ENCODE results near the gene ATL1.
A peak's percentile ranks its signal among the peaks of the same experiment; 100 is the strongest.

Gene ATL1

GRCh38 chr14:50523271-50524041, 36.5 kb upstream of the ATL1 start:
- peaks cover 17% of the 10 kb centered on the region for H3K36me3 ChIP-seq (ENCODE audit: control insufficient read depth, low read length)
- no peak overlapping the region for H3K4me3 ChIP-seq (ENCODE audit: low read length)
- H3K79me2 ChIP-seq (ENCODE audit: control insufficient read depth, low read length), result peaks cover 95% of the 10 kb centered on the region
- no peaks in the 10 kb centered on the region for H3K27me3 ChIP-seq (ENCODE audit: control insufficient read depth, low read length)
- H3K27ac ChIP-seq (ENCODE audit: low read depth, low read length), result no peak overlapping the region
- TF ChIP-seq EZH2phosphoT487 (IDR thresholded peaks at IDR 0.05; ENCODE audit: borderline replicate concordance, low read length), result no peak
- TF ChIP-seq CTCF (IDR thresholded peaks at IDR 0.05; ENCODE audit: low read depth, low read length, poor library complexity, severe bottlenecking), result no peak
- H3K4me1 ChIP-seq (ENCODE audit: control insufficient read depth, low read length), result peaks cover 21% of the 10 kb centered on the region
- no peaks in the 10 kb centered on the region for H3K9me3 ChIP-seq (ENCODE audit: control insufficient read depth, insufficient read depth, low read length)
- H4K20me1 ChIP-seq (ENCODE audit: control insufficient read depth, insufficient read depth, low read depth, low read length), result peaks cover 4% of the 10 kb centered on the region; the same call in 1 of the 2 replicates
- H3K9me2 ChIP-seq (replicated peaks; ENCODE audit: control insufficient read depth, low read length), result no peaks in the 10 kb centered on the region
- no peaks in the 10 kb centered on the region for H3F3A ChIP-seq (ENCODE audit: control insufficient read depth, insufficient read depth)
- H3K4me2 ChIP-seq (ENCODE audit: low read length), result no peak overlapping the region

DNA sequence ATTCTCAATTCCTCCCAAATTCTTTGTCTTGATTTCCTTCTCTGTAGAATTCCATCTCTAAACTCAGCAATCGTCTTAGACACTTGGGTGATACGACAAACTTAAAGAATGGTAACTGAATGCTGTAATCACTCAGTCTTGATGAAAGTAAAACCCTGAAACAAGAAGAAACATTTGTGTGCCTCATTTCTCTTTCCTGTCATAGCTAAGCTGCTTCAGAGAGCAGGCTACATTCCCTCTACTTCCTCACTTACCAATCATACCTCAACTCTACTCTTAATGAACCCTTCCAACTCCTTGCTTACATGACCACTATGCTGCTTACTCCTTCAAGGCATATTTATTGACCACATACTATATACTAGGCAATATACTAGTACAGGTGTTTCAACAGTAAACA, 35.9 kb upstream of the ATL1 start:
- Histone ChIP-seq H3K27ac (ENCODE audit: low read depth, low read length) (no peak overlapping the region), H3F3A (ENCODE audit: control insufficient read depth, insufficient read depth) (no peaks in the 10 kb centered on the region), H3K27me3 (ENCODE audit: control insufficient read depth, low read length) (no peaks in the 10 kb centered on the region), H3K9me3 (ENCODE audit: control insufficient read depth, insufficient read depth, low read length) (no peaks in the 10 kb centered on the region), H3K4me1 (ENCODE audit: control insufficient read depth, low read length) (peaks cover 22% of the 10 kb centered on the region), H3K9me2 (replicated peaks; ENCODE audit: control insufficient read depth, low read length) (no peaks in the 10 kb centered on the region), H4K20me1 (ENCODE audit: control insufficient read depth, insufficient read depth, low read depth, low read length) (peaks cover 4% of the 10 kb centered on the region; the same call in 1 of the 2 replicates), H3K4me2 (ENCODE audit: low read length) (no peak overlapping the region), H3K4me3 (ENCODE audit: low read length) (no peak overlapping the region), H3K79me2 (ENCODE audit: control insufficient read depth, low read length) (peaks cover 97% of the 10 kb centered on the region), H3K36me3 (ENCODE audit: control insufficient read depth, low read length) (peaks cover 21% of the 10 kb centered on the region)
- TF ChIP-seq EZH2phosphoT487 (IDR thresholded peaks at IDR 0.05; ENCODE audit: borderline replicate concordance, low read length), result no peak
- TF ChIP-seq CTCF (IDR thresholded peaks at IDR 0.05; ENCODE audit: low read depth, low read length, poor library complexity, severe bottlenecking), result no peak

DNA sequence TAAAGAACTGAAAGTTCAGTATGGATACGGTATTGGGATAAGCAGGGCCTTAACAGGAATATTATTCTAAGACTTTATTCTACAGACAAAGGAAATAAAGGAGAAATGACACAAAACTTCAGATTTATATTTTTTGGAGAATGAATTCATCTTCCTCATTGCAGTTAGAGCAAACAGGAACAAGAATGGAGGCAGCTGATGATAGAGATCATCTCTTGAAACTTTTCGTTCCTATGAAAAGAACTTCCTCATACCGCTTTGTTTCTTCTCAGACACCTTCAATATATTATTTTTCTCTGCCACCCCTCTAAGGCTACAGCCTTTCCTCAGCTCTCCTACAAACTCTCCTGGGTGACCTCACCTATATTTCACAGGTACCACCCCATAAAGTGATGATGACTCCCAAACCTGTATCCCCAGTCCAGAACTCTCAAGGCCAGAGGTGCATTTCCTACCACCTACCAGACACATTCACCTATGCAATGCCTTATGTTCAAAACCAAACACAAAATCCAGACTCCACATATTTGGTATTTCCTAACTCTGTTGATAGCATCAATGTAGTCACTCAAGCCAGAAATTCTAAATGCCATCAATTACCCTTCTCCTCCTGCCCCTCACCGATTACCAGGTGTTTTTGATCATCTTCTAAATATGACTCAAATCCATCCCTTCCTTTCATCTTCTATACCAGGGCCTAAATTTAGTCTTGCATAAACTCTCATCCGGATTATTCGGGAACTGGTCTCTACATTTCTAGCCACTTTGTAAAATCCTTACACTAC, 35.0 kb upstream of the ATL1 start:
- H3K4me2 ChIP-seq (ENCODE audit: low read length), result peak overlapping the region; percentile 47

More for the DNA sequence above, 35.0 kb upstream of the ATL1 start:
- H3K4me1 ChIP-seq (ENCODE audit: control insufficient read depth, low read length), result peaks cover 31% of the 10 kb centered on the region
- H3K36me3 ChIP-seq (ENCODE audit: control insufficient read depth, low read length), result peaks cover 28% of the 10 kb centered on the region
- H3K79me2 ChIP-seq (ENCODE audit: control insufficient read depth, low read length), result peaks cover 99% of the 10 kb centered on the region
- no peak overlapping the region for H3K27ac ChIP-seq (ENCODE audit: low read depth, low read length)
- H3F3A ChIP-seq (ENCODE audit: control insufficient read depth, insufficient read depth), result no peaks in the 10 kb centered on the region
- H3K9me2 ChIP-seq (replicated peaks; ENCODE audit: control insufficient read depth, low read length), result no peaks in the 10 kb centered on the region
- H3K9me3 ChIP-seq (ENCODE audit: control insufficient read depth, insufficient read depth, low read length), result no peaks in the 10 kb centered on the region
- no peaks in the 10 kb centered on the region for H3K27me3 ChIP-seq (ENCODE audit: control insufficient read depth, low read length)
- peak overlapping the region; percentile 23; the same call in 1 of the 2 replicates for H3K4me3 ChIP-seq (ENCODE audit: low read length)
- no peak for TF ChIP-seq CTCF (IDR thresholded peaks at IDR 0.05; ENCODE audit: low read depth, low read length, poor library complexity, severe bottlenecking)
- TF ChIP-seq EZH2phosphoT487 (IDR thresholded peaks at IDR 0.05; ENCODE audit: borderline replicate concordance, low read length), result no peak
- H4K20me1 ChIP-seq (ENCODE audit: control insufficient read depth, insufficient read depth, low read depth, low read length), result peaks cover 12% of the 10 kb centered on the region
